ENCODE results near the gene GTF2H1. TPM values are rescaled to one million over a fixed set of nuclear protein-coding genes. Genes with fewer than 3 reads are reported as not detected.

Gene GTF2H1
- polyA plus RNA-seq, 1 of the 3 experiments (the other 2 are of a cell fraction), result 31.2 TPM

- POLR2A ChIA-PET, result no interaction called here
- TF ChIP-seq EZH2phosphoT487 (IDR thresholded peaks at IDR 0.05; ENCODE audit: borderline replicate concordance, low read depth) (no peak), NFIC (IDR thresholded peaks at IDR 0.05; ENCODE audit: borderline replicate concordance) (no peak), RCOR1 (IDR thresholded peaks at IDR 0.05; ENCODE audit: low read length) (no peak), ELF1 (IDR thresholded peaks at IDR 0.05) (no peak), NRF1 (IDR thresholded peaks at IDR 0.05; ENCODE audit: low read depth, low read length) (no peak), CHD2 (IDR thresholded peaks at IDR 0.05; ENCODE audit: low read length, partially characterized antibody) (no peak), RXRA (IDR thresholded peaks at IDR 0.05; ENCODE audit: borderline replicate concordance, low read depth) (no peak), TAF1 (IDR thresholded peaks at IDR 0.05; ENCODE audit: borderline replicate concordance, low read depth, low read length) (no peak), EP300 (IDR thresholded peaks at IDR 0.05; ENCODE audit: borderline replicate concordance in 1 of 2, low read depth in 1 of 2, low read length in 1 of 2) (no peak), ZBTB33 (IDR thresholded peaks at IDR 0.05; ENCODE audit: borderline replicate concordance, low read depth) (no peak), REST (IDR thresholded peaks at IDR 0.05; ENCODE audit: low read depth, low read length) (no peak), MXI1 (IDR thresholded peaks at IDR 0.05; ENCODE audit: low read depth, low read length) (no peak), TCF12 (IDR thresholded peaks at IDR 0.05) (no peak), PBX3 (IDR thresholded peaks at IDR 0.05) (no peak), RFX5 (IDR thresholded peaks at IDR 0.05; ENCODE audit: low read length) (no peak)
- CTCF ChIA-PET, result no interaction called here
Measured at GRCh38 chr11:18317551-18317950, 4.8 kb upstream of the GTF2H1 start.

More at GRCh38 chr11:18317551-18317950, 4.8 kb upstream of the GTF2H1 start:
- DNase-seq, result no peak
- Histone ChIP-seq H3K4me1 (ENCODE audit: control insufficient read depth in 1 of 2, insufficient read depth in 2 of 2, low read depth in 1 of 2, low read length in 1 of 2) (peaks cover 3 to 10% of the 10 kb centered on the region in 2 experiments; a peak in 3 of 4 replicates), H3K4me2 (no peak overlapping the region), H4K20me1 (ENCODE audit: insufficient read depth) (no peaks in the 10 kb centered on the region), H3K27me3 (ENCODE audit: insufficient read depth) (no peaks in the 10 kb centered on the region), H3K27ac (ENCODE audit: low read depth in 2 of 2, low read length in 1 of 2) (no peak overlapping the region), H3K4me3 (ENCODE audit: low read depth in 2 of 2, low read length in 1 of 2) (no peak overlapping the region), H3K9me2 (no peaks in the 10 kb centered on the region), H3F3A (replicated peaks; ENCODE audit: insufficient read depth) (peaks cover 18% of the 10 kb centered on the region), H3K9me3 (no peaks in the 10 kb centered on the region), H3K9ac (no peak overlapping the region), H3K79me2 (ENCODE audit: insufficient read depth) (peaks cover 85% of the 10 kb centered on the region), H3K36me3 (replicated peaks in 1 of 2; ENCODE audit: control insufficient read depth in 1 of 2, insufficient read depth in 2 of 2, low read length in 1 of 2) (peaks cover 0 to 3% of the 10 kb centered on the region in 2 experiments), H2AFZ (ENCODE audit: low read depth) (no peak overlapping the region)
- WGBS (ENCODE audit: low lambda C conversion rate), result 97% methylated on average over 4 of the region's 4 CpGs

All from SK-N-SH (cell line).